Measurements from ENCODE around the gene CHMP1A.
"Not testable (repeated sequence)": the region's sequence is repeated elsewhere in the genome, so short reads cannot be mapped to it uniquely, and the experiment has no call there.

Gene CHMP1A

DNA sequence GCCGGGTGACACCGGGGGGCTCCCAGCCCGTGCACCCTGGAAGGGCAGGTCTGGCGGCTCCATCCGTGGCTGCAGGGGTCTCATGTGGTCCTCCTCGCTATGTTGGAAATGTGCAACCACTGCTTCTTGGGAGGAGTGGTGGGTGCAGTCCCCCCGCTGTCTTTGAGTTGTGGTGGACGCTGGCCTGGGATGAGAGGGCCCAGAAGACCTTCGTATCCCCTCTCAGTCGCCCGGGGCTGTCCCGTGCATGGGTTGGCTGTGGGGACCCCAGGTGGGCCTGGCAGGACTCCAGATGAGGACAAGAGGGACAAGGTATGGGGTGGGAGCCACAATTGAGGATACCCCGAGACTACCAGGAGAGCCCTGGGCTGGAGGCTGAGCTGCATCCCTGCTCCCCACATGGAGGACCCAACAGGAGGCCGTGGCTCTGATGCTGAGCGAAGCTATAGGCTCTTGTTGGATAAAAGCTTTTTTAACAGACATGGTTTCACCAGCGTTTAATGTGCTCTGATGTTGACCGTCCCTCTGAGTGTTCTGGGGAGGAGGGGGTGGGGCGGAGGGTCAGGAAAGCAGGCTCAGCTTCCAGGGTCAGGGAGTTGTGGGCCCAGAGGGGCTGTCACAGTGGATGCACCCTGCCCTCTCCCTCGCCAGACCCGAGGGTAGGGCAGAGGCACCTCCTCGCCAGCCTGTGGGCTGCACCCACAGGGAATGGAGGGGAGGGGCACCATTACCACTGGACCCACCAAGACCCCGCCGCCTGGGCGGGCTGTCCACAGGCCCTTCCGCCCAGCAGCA lies 38.6 kb upstream of the CHMP1A start:
- TF ChIP-seq POLR2A (IDR thresholded peaks at IDR 0.05; ENCODE audit: low read length): no peak
- no peak for TF ChIP-seq GATA1 (IDR thresholded peaks at IDR 0.05; ENCODE audit: low read depth, low read length)
- no peak for DNase-seq

DNA sequence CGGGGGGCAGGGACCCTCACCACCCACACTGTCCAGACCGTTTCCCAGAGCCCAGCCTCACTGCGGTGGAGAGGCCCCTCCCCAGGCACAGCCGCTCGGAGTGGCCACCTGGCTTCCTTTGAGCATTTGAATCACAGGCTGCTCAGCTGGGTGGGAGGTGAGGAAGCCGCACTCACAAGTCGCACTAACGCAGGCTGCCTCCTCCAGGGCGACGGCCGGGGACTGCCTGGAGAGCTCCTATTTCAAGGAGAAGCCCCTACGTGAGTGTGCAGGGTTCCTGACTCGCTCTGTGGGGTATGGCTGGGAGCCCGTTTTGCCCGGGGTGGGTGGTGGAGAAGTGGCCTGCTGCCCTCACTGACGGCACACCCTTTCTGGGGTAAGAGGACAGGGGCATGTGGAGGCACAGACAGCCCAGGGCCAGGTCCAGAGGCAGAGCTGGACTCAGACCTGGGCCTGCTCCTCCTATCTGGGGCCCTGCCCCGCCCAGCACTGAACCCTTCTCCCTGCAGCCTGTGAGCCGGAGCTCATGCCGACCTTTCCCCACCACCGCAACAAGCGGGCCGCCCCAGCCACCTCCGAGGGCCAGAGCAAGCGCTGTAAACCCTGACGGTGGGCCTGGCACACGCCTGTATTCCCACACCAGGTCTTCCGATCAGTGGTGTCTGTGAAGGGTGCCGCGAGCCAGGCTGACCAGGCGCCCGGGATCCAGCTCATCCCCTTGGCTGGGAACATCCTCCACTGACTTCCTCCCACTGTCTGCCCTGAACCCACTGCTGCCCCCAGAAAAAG lies 37.8 kb upstream of the CHMP1A start:
- DNase-seq: no peak
- no peak for TF ChIP-seq GATA1 (IDR thresholded peaks at IDR 0.05; ENCODE audit: low read depth, low read length)
- peak; percentile 24 for TF ChIP-seq POLR2A (IDR thresholded peaks at IDR 0.05; ENCODE audit: low read length)

DNA sequence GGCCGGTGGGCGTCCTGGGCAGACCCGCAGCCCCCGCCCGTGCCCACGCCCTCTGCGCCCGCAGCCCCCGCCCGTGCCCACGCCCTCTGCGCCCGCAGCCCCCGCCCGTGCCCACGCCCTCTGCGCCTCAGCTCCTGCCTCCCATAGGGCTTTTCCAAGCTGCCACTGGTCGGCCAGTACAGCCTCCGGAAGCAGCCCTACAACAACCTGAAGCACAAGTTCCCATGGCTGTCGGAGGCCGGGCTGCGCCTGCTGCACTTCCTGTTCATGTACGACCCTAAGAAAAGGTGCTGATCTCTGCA lies 37.2 kb upstream of the CHMP1A start:
- DNase-seq: not testable (repeated sequence)

DNA sequence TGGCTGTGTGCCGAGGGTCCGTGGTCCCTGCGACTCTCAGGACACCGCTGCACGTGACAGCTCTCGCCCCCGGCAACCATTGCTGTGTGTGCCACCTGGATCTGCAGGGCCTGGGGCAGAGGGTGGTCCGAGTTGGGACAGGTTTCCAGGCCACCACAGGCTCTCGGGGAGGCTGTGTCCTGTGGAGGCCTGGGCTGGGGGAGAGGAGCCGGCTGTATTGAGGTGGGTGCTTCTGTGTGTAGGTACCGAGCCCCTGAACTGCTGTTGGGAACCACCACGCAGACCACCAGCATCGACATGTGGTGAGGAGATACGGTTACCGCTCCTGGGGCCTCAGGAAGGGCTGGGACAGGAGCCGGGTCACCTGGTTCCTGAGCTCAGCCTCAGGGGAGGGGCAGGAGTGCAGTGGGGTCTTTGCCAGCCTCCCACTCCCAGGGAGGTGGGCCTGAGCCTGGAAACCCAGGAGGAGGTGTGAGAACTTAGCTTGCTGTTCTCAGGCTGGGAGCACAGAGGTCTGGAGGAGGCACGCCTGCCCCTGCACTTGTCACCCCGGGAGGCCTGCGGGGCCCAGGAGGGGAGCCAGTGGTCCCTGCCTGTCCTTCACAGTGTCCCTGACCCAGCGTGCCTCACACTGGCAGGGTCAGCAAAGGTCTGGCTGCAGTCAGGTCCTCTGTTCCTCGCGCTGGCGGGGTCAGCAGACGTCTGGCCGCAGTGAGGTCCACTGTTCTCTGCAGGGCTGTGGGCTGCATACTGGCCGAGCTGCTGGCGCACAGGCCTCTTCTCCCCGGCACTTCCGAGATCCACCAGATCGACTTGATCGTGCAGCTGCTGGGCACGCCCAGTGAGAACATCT lies 36.6 kb upstream of the CHMP1A start:
- DNase-seq: no peak
- no peak for TF ChIP-seq POLR2A (IDR thresholded peaks at IDR 0.05; ENCODE audit: low read length)
- no peak for TF ChIP-seq GATA1 (IDR thresholded peaks at IDR 0.05; ENCODE audit: low read depth, low read length)

DNA sequence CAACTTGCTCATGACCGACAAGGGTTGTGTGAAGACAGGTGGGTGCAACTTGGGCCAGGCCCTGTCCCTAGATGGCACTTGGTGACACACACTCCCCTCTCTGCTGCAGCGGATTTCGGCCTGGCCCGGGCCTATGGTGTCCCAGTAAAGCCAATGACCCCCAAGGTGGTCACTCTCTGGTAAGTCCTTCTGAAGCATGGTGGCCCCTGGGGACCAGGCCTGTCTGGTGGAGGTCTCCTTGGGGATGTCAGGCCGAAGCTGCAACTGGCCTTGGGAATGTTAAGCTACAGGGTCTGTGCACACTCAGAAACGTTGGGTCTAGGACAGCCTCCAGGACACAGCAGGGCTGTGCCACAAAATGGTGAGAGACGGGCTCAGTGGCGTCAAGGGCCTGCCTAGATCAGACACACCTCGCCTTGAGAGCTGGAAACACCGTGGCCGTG lies 35.8 kb upstream of the CHMP1A start:
- no peak for DNase-seq
- no peak for TF ChIP-seq POLR2A (IDR thresholded peaks at IDR 0.05; ENCODE audit: low read length)
- TF ChIP-seq GATA1 (IDR thresholded peaks at IDR 0.05; ENCODE audit: low read depth, low read length): no peak

DNA sequence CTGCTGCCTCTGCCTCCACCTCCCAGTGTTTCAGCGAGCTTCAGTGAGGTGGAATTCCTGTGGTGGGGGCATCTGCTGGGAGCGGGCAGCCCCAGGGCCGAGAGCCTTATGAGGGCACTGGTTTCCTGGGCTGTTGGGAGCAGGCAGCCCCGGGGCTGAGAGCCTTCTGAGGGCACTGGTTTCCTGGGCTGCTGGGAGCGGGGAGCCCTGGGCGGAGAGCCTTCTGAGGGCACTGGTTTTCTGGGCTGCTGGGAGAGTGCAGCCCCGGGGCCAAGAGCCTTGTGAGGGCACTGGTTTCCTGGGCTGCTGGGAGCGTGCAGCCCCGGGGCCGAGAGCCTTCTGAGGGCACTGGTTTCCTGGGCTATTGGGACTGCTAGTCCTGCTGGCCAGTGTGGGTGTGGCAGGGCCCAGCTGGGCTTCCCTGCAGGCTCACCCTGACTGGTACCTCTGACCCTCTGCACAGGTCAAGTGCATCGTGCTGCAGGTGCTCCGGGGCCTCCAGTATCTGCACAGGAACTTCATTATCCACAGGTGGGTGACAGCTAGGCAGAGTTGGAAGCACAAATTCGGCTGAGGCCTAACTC lies 34.6 kb upstream of the CHMP1A start:
- TF ChIP-seq POLR2A (IDR thresholded peaks at IDR 0.05; ENCODE audit: low read length): no peak
- TF ChIP-seq GATA1 (IDR thresholded peaks at IDR 0.05; ENCODE audit: low read depth, low read length): no peak
- DNase-seq: no peak

DNA sequence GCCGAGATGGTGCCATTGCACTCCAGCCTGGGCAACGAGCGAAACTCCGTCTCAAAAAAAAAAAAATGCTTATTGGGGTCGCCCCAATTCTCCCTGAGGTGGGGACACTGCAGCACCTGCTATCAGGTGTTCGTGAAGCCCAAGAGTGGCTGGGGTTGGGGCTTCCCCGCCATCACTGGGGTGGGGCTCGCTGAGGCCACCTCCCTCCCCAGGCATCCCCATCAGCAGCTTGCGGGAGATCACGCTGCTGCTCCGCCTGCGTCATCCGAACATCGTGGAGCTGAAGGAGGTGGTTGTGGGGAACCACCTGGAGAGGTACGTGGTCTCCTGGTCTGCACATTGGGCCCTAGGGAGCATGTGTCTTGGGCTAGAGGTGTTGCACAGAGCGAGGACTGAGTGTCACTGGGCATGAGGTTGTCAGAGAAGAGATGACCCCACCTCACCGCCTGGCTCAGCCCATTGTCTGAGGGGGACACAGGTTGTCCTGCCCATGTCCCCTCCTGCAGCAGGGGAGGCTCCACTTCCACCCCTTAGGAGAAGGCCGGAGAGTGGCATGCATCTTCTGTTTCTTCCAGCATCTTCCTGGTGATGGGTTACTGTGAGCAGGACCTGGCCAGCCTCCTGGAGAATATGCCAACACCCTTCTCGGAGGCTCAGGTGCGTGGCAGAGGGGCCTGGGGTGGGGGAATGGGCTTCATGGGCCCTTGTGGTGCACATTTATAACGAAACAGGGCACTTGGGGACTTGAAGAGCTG lies 33.9 kb upstream of the CHMP1A start:
- no peak for TF ChIP-seq GATA1 (IDR thresholded peaks at IDR 0.05; ENCODE audit: low read depth, low read length)
- no peak for TF ChIP-seq POLR2A (IDR thresholded peaks at IDR 0.05; ENCODE audit: low read length)
- DNase-seq: no peak

DNA sequence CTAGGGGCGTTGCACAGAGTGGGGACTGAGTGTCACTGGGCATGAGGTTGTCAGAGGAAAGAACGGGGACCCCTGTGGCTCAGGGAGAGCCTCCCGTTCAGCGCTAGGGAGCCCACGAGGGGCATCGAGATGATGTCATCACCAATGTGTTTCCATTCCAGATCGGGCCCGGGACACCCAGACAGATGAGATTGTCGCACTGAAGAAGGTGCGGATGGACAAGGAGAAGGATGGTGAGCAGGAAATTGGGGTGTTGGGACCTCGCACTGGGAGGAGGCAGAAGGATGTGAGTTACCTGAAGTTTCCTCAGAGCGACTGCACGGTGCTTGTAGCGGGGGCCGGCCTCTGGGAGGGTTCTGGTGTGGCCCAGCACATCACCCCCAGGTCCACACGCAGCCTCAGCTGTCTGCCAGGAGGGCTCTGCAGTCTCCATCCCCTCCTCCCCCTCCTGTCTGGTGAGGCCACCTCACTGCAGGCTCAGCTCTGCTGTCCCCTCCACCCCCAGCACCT lies 32.9 kb upstream of the CHMP1A start:
- no peak for TF ChIP-seq POLR2A (IDR thresholded peaks at IDR 0.05; ENCODE audit: low read length)
- TF ChIP-seq GATA1 (IDR thresholded peaks at IDR 0.05; ENCODE audit: low read depth, low read length): no peak
- DNase-seq: no peak

DNA sequence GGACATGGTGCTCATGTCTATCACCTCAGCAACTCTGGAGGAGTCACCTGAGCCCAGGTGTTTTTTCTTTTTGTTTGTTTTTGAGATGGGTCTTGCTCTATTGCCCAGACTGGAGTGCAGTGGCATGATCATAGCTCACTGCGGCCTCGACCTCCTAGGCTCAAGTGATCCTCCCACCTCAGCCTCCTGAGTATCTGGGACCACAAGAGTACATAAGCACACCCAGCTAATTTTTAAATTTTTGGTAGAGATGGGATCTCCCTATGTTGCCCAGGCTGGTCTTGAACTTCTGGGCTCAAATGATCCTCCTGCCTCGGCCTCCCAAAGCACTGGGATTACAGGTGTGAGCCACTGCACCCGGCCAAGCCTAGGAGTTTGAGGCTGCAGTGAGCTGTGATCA lies 32.1 kb upstream of the CHMP1A start:
- DNase-seq: not testable (repeated sequence)

DNA sequence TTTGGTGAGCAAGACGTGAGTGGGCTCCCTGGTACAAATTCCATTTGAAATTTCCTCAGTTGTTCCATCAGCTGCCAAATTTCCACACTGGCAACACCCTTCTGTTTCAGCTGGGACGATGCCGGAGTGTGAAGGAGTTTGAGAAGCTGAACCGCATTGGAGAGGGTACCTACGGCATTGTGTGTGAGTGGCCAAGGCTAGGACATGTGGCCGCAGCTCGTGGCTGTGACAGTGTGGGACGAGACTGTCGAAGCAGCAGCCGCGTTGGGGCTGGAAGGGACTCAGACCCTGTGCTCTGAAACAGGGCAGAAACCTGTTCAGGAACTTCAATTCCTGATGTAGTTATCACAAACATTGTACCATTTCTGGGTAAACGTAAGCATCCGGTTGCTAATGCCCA lies 31.6 kb upstream of the CHMP1A start:
- TF ChIP-seq POLR2A (IDR thresholded peaks at IDR 0.05; ENCODE audit: low read length) (no peak), GATA1 (IDR thresholded peaks at IDR 0.05; ENCODE audit: low read depth, low read length) (no peak)
- DNase-seq: no peak

DNA sequence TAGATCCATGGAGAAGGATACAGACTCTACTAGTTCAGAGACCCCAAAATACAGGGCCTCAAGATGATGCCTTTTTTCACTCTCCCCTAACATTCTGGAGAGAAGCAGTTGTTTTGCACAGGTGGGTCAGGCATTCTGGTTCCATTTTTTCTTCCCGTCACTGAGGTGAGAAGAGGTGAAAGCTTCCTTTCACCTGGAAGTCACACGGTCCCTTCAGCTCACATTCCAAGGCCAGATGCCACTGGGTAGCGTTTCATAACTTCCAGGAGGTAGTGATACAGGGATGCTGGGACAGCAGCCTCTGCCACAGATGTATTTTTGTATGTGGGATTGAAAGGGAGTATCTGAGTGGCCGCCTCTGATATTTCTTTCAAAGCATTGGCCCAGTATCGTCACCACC lies 30.9 kb upstream of the CHMP1A start:
- no peak for TF ChIP-seq GATA1 (IDR thresholded peaks at IDR 0.05; ENCODE audit: low read depth, low read length)
- TF ChIP-seq POLR2A (IDR thresholded peaks at IDR 0.05; ENCODE audit: low read length): no peak

DNA sequence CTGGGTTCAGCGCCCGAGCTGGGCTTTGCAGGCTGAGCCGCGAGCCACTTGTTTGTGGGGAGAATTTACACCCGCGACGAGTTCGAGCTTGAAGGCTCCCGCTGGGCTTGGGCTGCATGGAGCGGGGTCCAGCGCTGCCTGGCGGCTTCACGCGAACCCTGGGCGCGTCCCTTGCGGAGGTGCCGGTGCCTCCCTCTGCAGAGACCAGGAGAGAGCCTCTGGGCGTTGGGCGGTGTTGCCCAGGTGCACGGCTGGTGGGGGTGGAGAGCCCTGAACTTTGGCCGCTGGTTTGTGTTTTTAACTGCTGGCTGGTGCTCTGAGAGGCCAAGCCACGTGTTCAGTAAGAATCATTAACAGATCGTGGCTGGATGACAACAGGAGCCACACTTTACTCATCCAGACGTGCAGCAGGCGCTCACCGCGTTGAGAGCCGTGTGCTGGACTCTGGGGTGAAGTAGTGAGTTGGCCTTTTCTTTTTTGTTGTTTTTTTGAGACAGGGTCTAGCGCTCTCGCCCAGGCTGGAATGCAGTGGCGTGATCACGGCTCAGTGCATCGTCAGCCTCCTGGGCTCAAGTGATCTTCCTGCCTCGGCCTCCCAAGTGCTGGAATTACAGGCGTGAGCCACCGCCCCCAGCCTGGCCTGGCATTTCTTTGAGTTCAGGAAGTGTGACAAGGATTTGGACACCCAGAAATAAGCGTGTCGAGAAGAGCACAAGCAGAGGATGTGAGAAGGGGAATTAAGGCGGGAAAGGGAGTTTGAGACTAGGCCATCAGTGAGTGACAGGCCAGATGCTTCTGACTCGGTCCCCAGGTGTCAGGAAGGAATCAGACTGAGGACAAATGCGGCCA lies 29.8 kb upstream of the CHMP1A start:
- peak; percentile 66 to 70 for DNase-seq
- no peak for TF ChIP-seq GATA1 (IDR thresholded peaks at IDR 0.05; ENCODE audit: low read depth, low read length)
- TF ChIP-seq POLR2A (IDR thresholded peaks at IDR 0.05; ENCODE audit: low read length): no peak

More for the DNA sequence above, 30.9 kb upstream of the CHMP1A start:
- no peak for DNase-seq
